Mesenteric fat pad (tissue), 1 donor: ENCODE results near the gene KRTAP9-1. TPM values are rescaled to one million over a fixed set of nuclear protein-coding genes. Genes with fewer than 3 reads are reported as not detected.

Source experiments
- total RNA-seq: library from RNA; stranded (reverse); fragmentation: NEBNext Ultra II Directional; extraction: Animal tissue kit (Norgen Biotek cat#: 25700); gene quantifications from one replicate; pipeline ENCODE4 v1.2.1, GENCODE V29; 2021
- donor health status: DM: yes; HTN: yes; CAD: no.

The KRTAP9-1 gene
- total RNA-seq, 1 donor from 2014 or later, result not detected

Other genes with a start within 250 kb of the KRTAP9-1 start
- gene KRT39, start 222.9 kb upstream of the KRTAP9-1 start, total RNA-seq, result not detected
- not detected for gene KRT40, start 205.6 kb upstream of the KRTAP9-1 start, total RNA-seq
- gene KRTAP3-3, start 195.7 kb upstream of the KRTAP9-1 start, total RNA-seq, result not detected
- gene KRTAP3-2, start 190.0 kb upstream of the KRTAP9-1 start, total RNA-seq, result not detected
- gene KRTAP3-1, start 180.8 kb upstream of the KRTAP9-1 start, total RNA-seq, result not detected
- gene KRTAP1-5, start 162.7 kb upstream of the KRTAP9-1 start, total RNA-seq, result not detected
- not detected for gene KRTAP1-4, start 159.7 kb upstream of the KRTAP9-1 start, total RNA-seq
- not detected for gene KRTAP1-3, start 155.0 kb upstream of the KRTAP9-1 start, total RNA-seq
- not detected for gene KRTAP1-1, start 148.4 kb upstream of the KRTAP9-1 start, total RNA-seq
- gene KRTAP2-1, start 142.6 kb upstream of the KRTAP9-1 start, total RNA-seq, result not detected
- not detected for gene KRTAP2-2, start 134.7 kb upstream of the KRTAP9-1 start, total RNA-seq
- gene KRTAP2-3, start 129.8 kb upstream of the KRTAP9-1 start, total RNA-seq, result not detected
- not detected for gene KRTAP2-4, start 124.0 kb upstream of the KRTAP9-1 start, total RNA-seq
- not detected for gene KRTAP4-7, start 105.7 kb upstream of the KRTAP9-1 start, total RNA-seq
- gene KRTAP4-8, start 91.7 kb upstream of the KRTAP9-1 start, total RNA-seq, result not detected
- not detected for gene KRTAP4-16, start 87.7 kb upstream of the KRTAP9-1 start, total RNA-seq
- not detected for gene KRTAP4-9, start 84.5 kb upstream of the KRTAP9-1 start, total RNA-seq
- not detected for gene KRTAP4-11, start 71.5 kb upstream of the KRTAP9-1 start, total RNA-seq
- not detected for gene KRTAP4-12, start 65.7 kb upstream of the KRTAP9-1 start, total RNA-seq
- not detected for gene KRTAP4-6, start 49.3 kb upstream of the KRTAP9-1 start, total RNA-seq
- gene KRTAP4-5, start 40.1 kb upstream of the KRTAP9-1 start, total RNA-seq, result not detected
- gene KRTAP4-4, start 29.1 kb upstream of the KRTAP9-1 start, total RNA-seq, result not detected
- not detected for gene KRTAP4-3, start 21.7 kb upstream of the KRTAP9-1 start, total RNA-seq
- not detected for gene KRTAP4-2, start 11.7 kb upstream of the KRTAP9-1 start, total RNA-seq
- not detected for gene KRTAP4-1, start 5.0 kb upstream of the KRTAP9-1 start, total RNA-seq
- gene KRTAP9-2, start 36.8 kb downstream of the KRTAP9-1 start, total RNA-seq, result not detected
- not detected for gene KRTAP9-3, start 42.6 kb downstream of the KRTAP9-1 start, total RNA-seq
- gene KRTAP9-8, start 48.1 kb downstream of the KRTAP9-1 start, total RNA-seq, result not detected
- not detected for gene KRTAP9-4, start 59.8 kb downstream of the KRTAP9-1 start, total RNA-seq
- not detected for gene KRTAP9-9, start 65.5 kb downstream of the KRTAP9-1 start, total RNA-seq
- gene KRTAP9-6, start 75.5 kb downstream of the KRTAP9-1 start, total RNA-seq, result not detected
- not detected for gene KRTAP9-7, start 85.8 kb downstream of the KRTAP9-1 start, total RNA-seq
- not detected for gene KRTAP29-1, start 113.0 kb downstream of the KRTAP9-1 start, total RNA-seq
- gene KRTAP16-1, start 119.4 kb downstream of the KRTAP9-1 start, total RNA-seq, result not detected
- not detected for gene KRTAP17-1, start 125.8 kb downstream of the KRTAP9-1 start, total RNA-seq
- not detected for gene KRT33A, start 160.9 kb downstream of the KRTAP9-1 start, total RNA-seq
- gene KRT33B, start 179.9 kb downstream of the KRTAP9-1 start, total RNA-seq, result not detected
- not detected for gene KRT34, start 192.4 kb downstream of the KRTAP9-1 start, total RNA-seq
- gene KRT31, start 207.7 kb downstream of the KRTAP9-1 start, total RNA-seq, result not detected
- gene KRT37, start 234.7 kb downstream of the KRTAP9-1 start, total RNA-seq, result not detected